Right renal cortex interstitium (tissue), 3 donors: ENCODE results near the gene CAPZA1. TPM values are rescaled to one million over a fixed set of nuclear protein-coding genes. Genes with fewer than 3 reads are reported as not detected.

Experiments
- DNase-seq, 3 donors: peaks; one replicate each; pipeline ENCODE4 v3.0.0-alpha.2; 2013; ENCODE audit warnings: low read depth in 3 of 3, low spot score in 2 of 3
- polyA plus RNA-seq, 3 donors: library from polyadenylated mRNA; unstranded; fragments of 120-200 nt; gene quantifications; one replicate each; pipeline ENCODE4 v1.2.1, GENCODE V29; 2013; ENCODE audit not compliant: insufficient read length in 3 of 3

CAPZA1 gene
- polyA plus RNA-seq, 3 donors = 131 to 141 (median 135) TPM

DNA sequence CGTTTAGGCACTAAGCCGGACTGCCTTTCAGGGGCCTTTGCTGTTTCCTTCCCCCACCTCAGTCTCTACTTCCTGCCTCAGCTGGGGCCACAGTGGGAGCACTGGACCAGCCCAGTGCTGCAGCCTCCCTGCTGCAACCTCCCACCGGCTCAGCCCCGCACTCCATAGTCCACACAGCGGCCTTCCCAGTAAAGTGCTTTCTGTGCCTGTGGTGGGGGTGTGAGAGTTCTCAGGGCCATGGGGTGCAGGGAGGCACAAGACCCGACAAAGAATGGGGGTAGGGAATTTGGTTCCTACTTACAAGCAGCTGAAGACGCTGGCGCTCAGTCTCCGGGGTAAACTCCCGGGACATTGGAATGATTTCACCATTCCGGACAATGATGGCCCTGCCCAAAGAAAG is 92.0 kb downstream of the CAPZA1 start:
- no peak for DNase-seq

- no peak for DNase-seq
Observed at GRCh38 chr1:112712191-112712590, 92.6 kb downstream of the CAPZA1 start.

- DNase-seq = no peak
Observed at GRCh38 chr1:112712701-112713128, 93.1 kb downstream of the CAPZA1 start.

- no peak for DNase-seq
Observed at GRCh38 chr1:112713466-112714312, 94.1 kb downstream of the CAPZA1 start.

DNA sequence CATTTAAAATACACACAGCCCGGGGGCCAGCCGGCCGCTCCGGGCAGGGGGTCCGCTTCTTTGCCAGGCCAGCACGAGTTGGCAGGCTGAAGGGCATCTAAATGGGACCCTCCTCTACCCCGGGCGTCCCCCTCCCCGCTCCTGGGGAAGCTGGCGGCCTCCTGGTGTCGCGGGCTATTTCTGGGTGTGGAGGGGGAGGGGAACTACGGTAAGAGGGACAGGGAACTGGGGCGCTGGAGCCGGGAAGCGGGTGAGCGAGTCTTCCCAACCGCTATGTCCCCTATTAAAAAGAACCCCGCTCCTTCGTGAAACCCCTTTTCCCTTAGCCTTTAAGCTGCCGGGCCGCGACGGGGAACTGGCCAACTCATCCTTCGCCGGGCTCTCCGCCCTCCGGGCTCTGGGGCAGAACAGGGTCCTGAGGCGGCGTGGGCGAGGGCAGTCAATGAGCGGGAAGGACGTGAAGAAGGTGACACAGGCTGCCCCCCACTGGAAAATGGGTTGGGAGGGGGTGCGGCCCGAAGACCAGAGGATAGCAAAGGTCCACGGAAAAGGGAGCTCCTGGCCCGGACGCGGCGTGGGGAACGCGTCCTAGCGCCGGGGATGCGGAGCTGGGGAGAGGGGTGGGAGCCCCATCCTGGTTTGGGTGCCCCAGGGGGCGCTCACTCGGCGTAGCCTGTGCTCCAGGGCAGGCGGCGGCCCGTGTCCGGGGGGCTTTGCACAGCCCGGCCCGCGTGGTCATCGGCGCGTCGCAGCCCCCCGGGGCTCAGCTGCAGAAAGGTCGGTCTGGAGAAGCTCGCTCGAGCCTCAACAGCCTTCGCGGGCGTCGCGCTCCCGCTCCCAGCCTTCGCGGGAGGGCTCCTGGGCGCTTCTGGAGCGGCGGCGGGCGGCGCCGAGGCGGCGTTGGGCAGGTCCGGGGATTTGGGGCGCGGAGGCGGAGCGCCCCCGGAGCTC is 95.0 kb downstream of the CAPZA1 start:
- no peak for DNase-seq

- DNase-seq = peak in 2 of 3 donors; percentile 75 to 80
Observed at GRCh38 chr1:112715264-112716053, 95.8 kb downstream of the CAPZA1 start, which contains the start of gene PPM1J. Gene PPM1J (minus strand): TSS chr1:112715332. CDS start chr1:112715301, 31 bp downstream.

GRCh38 chr1:112716133-112716720 is 96.6 kb downstream of the CAPZA1 start:
- DNase-seq = peak; percentile 86 to 88 (median 87)

DNA sequence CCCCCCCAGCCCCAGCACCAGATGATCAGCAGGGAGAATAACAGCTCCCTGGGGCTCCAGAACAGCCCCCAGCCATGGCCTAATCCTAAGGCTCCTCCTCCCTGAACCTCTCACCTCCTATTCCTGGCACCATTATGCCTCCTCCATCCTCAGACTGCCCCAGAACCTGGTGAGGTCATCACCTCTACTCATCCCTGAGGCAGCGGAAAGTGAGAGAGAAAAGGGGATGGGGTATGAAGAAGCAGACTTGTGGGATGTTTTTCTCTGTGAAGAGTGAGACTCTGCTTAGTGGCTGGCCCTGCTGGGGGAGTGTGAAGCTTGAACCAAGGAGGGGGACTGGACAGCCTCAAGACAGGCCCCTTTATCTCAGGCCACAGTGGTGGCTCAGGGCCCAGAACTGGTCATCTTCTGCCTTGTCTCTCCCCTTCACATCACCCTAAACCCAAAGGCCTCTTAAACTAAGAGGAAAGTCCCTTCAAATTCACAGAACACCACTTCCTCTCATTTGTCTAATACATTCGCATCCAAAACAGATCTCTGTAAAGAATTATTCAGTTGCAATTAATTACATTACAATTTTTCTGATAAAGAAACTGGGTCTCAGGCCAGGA is 97.7 kb downstream of the CAPZA1 start:
- DNase-seq = no peak

GRCh38 chr1:112718691-112719418 is 99.2 kb downstream of the CAPZA1 start:
- no peak for DNase-seq

- DNase-seq = no peak
Observed at GRCh38 chr1:112719706-112720105, 100.1 kb downstream of the CAPZA1 start.

DNA sequence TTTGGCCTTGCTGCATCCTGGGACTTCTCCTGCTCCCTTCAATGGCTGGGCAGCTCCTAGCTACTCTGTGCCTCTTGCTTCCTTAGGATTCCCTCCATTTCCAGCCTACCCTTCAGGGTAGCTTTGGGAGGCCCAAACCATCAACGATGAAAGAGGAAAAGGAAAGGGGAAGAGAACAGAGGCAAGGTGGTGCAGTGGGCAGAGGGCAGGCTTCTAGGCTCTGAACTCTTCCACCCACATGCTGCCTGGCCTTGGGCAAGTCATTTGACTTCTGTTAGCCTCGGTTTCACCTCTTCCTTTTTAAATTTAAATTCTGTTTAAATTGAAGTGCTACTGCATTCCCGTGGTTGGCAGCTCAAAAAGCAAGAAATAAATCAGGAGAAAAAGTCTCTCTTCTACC is 101.2 kb downstream of the CAPZA1 start:
- DNase-seq = no peak

Other genes with a start within 250 kb of the CAPZA1 start
- gene CTTNBP2NL, start 223.6 kb upstream of the CAPZA1 start, polyA plus RNA-seq = 10 to 100 TPM; 41.2 to 47.9 (median 42.3) TPM
- 1 to 10 TPM; 1.8 to 1.9 (median 1.8) TPM for gene WNT2B, start 110.9 kb upstream of the CAPZA1 start, polyA plus RNA-seq
- gene ST7L, start 691 bp upstream of the CAPZA1 start, polyA plus RNA-seq = 10 to 100 TPM; 27.2 to 31.1 (median 29.1) TPM
- 10 to 100 TPM; 63.9 to 64.9 (median 64.8) TPM for gene MOV10, start 54.8 kb downstream of the CAPZA1 start, polyA plus RNA-seq
- gene RHOC, start 87.3 kb downstream of the CAPZA1 start, polyA plus RNA-seq = 100 to 1,000 TPM; 206 to 239 (median 228) TPM
- 1 to 10 TPM in 1 of 3 donors, under 1 TPM in 2; 0.71 to 1.1 (median 0.93) TPM for gene PPM1J, start 95.5 kb downstream of the CAPZA1 start, polyA plus RNA-seq